ENCODE data around the gene URI1. TPM values are rescaled to one million over a fixed set of nuclear protein-coding genes. Genes with fewer than 3 reads are reported as not detected.
"Not testable (repeated sequence)": the region's sequence is repeated elsewhere in the genome, so short reads cannot be mapped to it uniquely, and the experiment has no call there.

URI1 gene
- total and polyA plus RNA-seq, 2 donors = 51.4 to 59.6 TPM

- H3K4me3 ChIP-seq (ENCODE audit: low read length in 2 of 2); H3K4me1 ChIP-seq (ENCODE audit: control insufficient read depth in 2 of 2, insufficient read depth in 2 of 2, low read length in 2 of 2); H3K9me3 ChIP-seq (ENCODE audit: control insufficient read depth in 2 of 2, insufficient read depth in 1 of 2, low read length in 1 of 2); H3K27me3 ChIP-seq (ENCODE audit: control insufficient read depth in 2 of 2, insufficient read depth in 1 of 2, low read length in 1 of 2); H3K27ac ChIP-seq (ENCODE audit: low read depth in 1 of 2, low read length in 1 of 2); H3K36me3 ChIP-seq (ENCODE audit: control insufficient read depth in 2 of 2, insufficient read depth in 2 of 2, low read length in 1 of 2); DNase-seq (ENCODE audit: low read depth in 6 of 9, low spot score in 9 of 9): not testable (repeated sequence)
- 88% methylated on average over 2 of the region's 2 CpGs for WGBS
Measured at GRCh38 chr19:29915832-29916231, 26.2 kb upstream of the URI1 start.

- Histone ChIP-seq H3K4me1 (ENCODE audit: control insufficient read depth in 2 of 2, insufficient read depth in 2 of 2, low read length in 2 of 2) (no peaks in the 10 kb centered on the region), H3K36me3 (ENCODE audit: control insufficient read depth in 2 of 2, insufficient read depth in 2 of 2, low read length in 1 of 2) (no peaks in the 10 kb centered on the region), H3K9me3 (ENCODE audit: control insufficient read depth in 2 of 2, insufficient read depth in 1 of 2, low read length in 1 of 2) (no peaks in the 10 kb centered on the region), H3K27ac (ENCODE audit: low read depth in 1 of 2, low read length in 1 of 2) (no peak overlapping the region), H3K4me3 (ENCODE audit: low read length in 2 of 2) (no peak overlapping the region), H3K27me3 (ENCODE audit: control insufficient read depth in 2 of 2, insufficient read depth in 1 of 2, low read length in 1 of 2) (no peaks in the 10 kb centered on the region)
- no peak for DNase-seq (ENCODE audit: low read depth in 6 of 9, low spot score in 9 of 9)
- WGBS = 94% methylated on average over 7 of the region's 7 CpGs
Measured at GRCh38 chr19:29917911-29918310, 24.1 kb upstream of the URI1 start.

- DNase-seq (ENCODE audit: low read depth in 6 of 9, low spot score in 9 of 9) = no peak
- Histone ChIP-seq H3K4me3 (ENCODE audit: low read length in 2 of 2) (no peak overlapping the region), H3K27ac (ENCODE audit: low read depth in 1 of 2, low read length in 1 of 2) (no peak overlapping the region), H3K36me3 (ENCODE audit: control insufficient read depth in 2 of 2, insufficient read depth in 2 of 2, low read length in 1 of 2) (no peaks in the 10 kb centered on the region), H3K4me1 (ENCODE audit: control insufficient read depth in 2 of 2, insufficient read depth in 2 of 2, low read length in 2 of 2) (no peaks in the 10 kb centered on the region), H3K9me3 (ENCODE audit: control insufficient read depth in 2 of 2, insufficient read depth in 1 of 2, low read length in 1 of 2) (no peaks in the 10 kb centered on the region), H3K27me3 (ENCODE audit: control insufficient read depth in 2 of 2, insufficient read depth in 1 of 2, low read length in 1 of 2) (no peaks in the 10 kb centered on the region)
- 97% methylated on average over 6 of the region's 6 CpGs for WGBS
Measured at GRCh38 chr19:29918891-29919290, 23.1 kb upstream of the URI1 start.

GRCh38 chr19:29922972-29923371 lies 19.1 kb upstream of the URI1 start:
- no peak for DNase-seq (ENCODE audit: low read depth in 6 of 9, low spot score in 9 of 9)
- H3K4me1 ChIP-seq (ENCODE audit: control insufficient read depth in 2 of 2, insufficient read depth in 2 of 2, low read length in 2 of 2) = no peaks in the 10 kb centered on the region
- H3K27ac ChIP-seq (ENCODE audit: low read depth in 1 of 2, low read length in 1 of 2) = no peak overlapping the region
- no peaks in the 10 kb centered on the region for H3K36me3 ChIP-seq (ENCODE audit: control insufficient read depth in 2 of 2, insufficient read depth in 2 of 2, low read length in 1 of 2)
- WGBS = over 99% methylated on average over 4 of the region's 4 CpGs
- no peak overlapping the region for H3K4me3 ChIP-seq (ENCODE audit: low read length in 2 of 2)
- H3K9me3 ChIP-seq (ENCODE audit: control insufficient read depth in 2 of 2, insufficient read depth in 1 of 2, low read length in 1 of 2) = no peaks in the 10 kb centered on the region
- H3K27me3 ChIP-seq (ENCODE audit: control insufficient read depth in 2 of 2, insufficient read depth in 1 of 2, low read length in 1 of 2) = no peaks in the 10 kb centered on the region

GRCh38 chr19:29923653-29924052 lies 18.4 kb upstream of the URI1 start:
- Histone ChIP-seq H3K27ac (ENCODE audit: low read depth in 1 of 2, low read length in 1 of 2) (no peak overlapping the region), H3K36me3 (ENCODE audit: control insufficient read depth in 2 of 2, insufficient read depth in 2 of 2, low read length in 1 of 2) (no peaks in the 10 kb centered on the region), H3K9me3 (ENCODE audit: control insufficient read depth in 2 of 2, insufficient read depth in 1 of 2, low read length in 1 of 2) (no peaks in the 10 kb centered on the region), H3K4me1 (ENCODE audit: control insufficient read depth in 2 of 2, insufficient read depth in 2 of 2, low read length in 2 of 2) (peaks cover 0 to 3% of the 10 kb centered on the region in 2 donors), H3K27me3 (ENCODE audit: control insufficient read depth in 2 of 2, insufficient read depth in 1 of 2, low read length in 1 of 2) (no peaks in the 10 kb centered on the region), H3K4me3 (ENCODE audit: low read length in 2 of 2) (no peak overlapping the region)
- DNase-seq (ENCODE audit: low read depth in 6 of 9, low spot score in 9 of 9) = no peak
- 91% methylated on average over 4 of the region's 4 CpGs for WGBS

GRCh38 chr19:29926031-29926430 lies 16.0 kb upstream of the URI1 start:
- Histone ChIP-seq H3K4me3 (ENCODE audit: low read length in 2 of 2) (no peak overlapping the region), H3K36me3 (ENCODE audit: control insufficient read depth in 2 of 2, insufficient read depth in 2 of 2, low read length in 1 of 2) (no peaks in the 10 kb centered on the region), H3K27me3 (ENCODE audit: control insufficient read depth in 2 of 2, insufficient read depth in 1 of 2, low read length in 1 of 2) (no peaks in the 10 kb centered on the region), H3K9me3 (ENCODE audit: control insufficient read depth in 2 of 2, insufficient read depth in 1 of 2, low read length in 1 of 2) (no peaks in the 10 kb centered on the region), H3K27ac (ENCODE audit: low read depth in 1 of 2, low read length in 1 of 2) (no peak overlapping the region), H3K4me1 (ENCODE audit: control insufficient read depth in 2 of 2, insufficient read depth in 2 of 2, low read length in 2 of 2) (peaks cover 0 to 3% of the 10 kb centered on the region in 2 donors)
- WGBS = 67% methylated on average over 1 of the region's 1 CpG
- no peak for DNase-seq (ENCODE audit: low read depth in 6 of 9, low spot score in 9 of 9)

GRCh38 chr19:29926801-29927200 lies 15.2 kb upstream of the URI1 start:
- Histone ChIP-seq H3K36me3 (ENCODE audit: control insufficient read depth in 2 of 2, insufficient read depth in 2 of 2, low read length in 1 of 2) (no peaks in the 10 kb centered on the region), H3K4me1 (ENCODE audit: control insufficient read depth in 2 of 2, insufficient read depth in 2 of 2, low read length in 2 of 2) (peaks cover 0 to 3% of the 10 kb centered on the region in 2 donors), H3K4me3 (ENCODE audit: low read length in 2 of 2) (no peak overlapping the region), H3K27me3 (ENCODE audit: control insufficient read depth in 2 of 2, insufficient read depth in 1 of 2, low read length in 1 of 2) (no peaks in the 10 kb centered on the region), H3K9me3 (ENCODE audit: control insufficient read depth in 2 of 2, insufficient read depth in 1 of 2, low read length in 1 of 2) (no peaks in the 10 kb centered on the region), H3K27ac (ENCODE audit: low read depth in 1 of 2, low read length in 1 of 2) (no peak overlapping the region)
- WGBS = 95% methylated on average over 5 of the region's 5 CpGs
- no peak for DNase-seq (ENCODE audit: low read depth in 6 of 9, low spot score in 9 of 9)

- peak in 2 of 9 donors; percentile 26 to 43 for DNase-seq (ENCODE audit: low read depth in 6 of 9, low spot score in 9 of 9)
- H3K4me3 ChIP-seq (ENCODE audit: low read length in 2 of 2) = no peak overlapping the region
- no peaks in the 10 kb centered on the region for H3K9me3 ChIP-seq (ENCODE audit: control insufficient read depth in 2 of 2, insufficient read depth in 1 of 2, low read length in 1 of 2)
- no peak overlapping the region for H3K27ac ChIP-seq (ENCODE audit: low read depth in 1 of 2, low read length in 1 of 2)
- no peaks in the 10 kb centered on the region for H3K36me3 ChIP-seq (ENCODE audit: control insufficient read depth in 2 of 2, insufficient read depth in 2 of 2, low read length in 1 of 2)
- 86% methylated on average over 14 of the region's 14 CpGs for WGBS
- H3K27me3 ChIP-seq (ENCODE audit: control insufficient read depth in 2 of 2, insufficient read depth in 1 of 2, low read length in 1 of 2) = no peaks in the 10 kb centered on the region
- peaks cover 0 to 3% of the 10 kb centered on the region in 2 donors for H3K4me1 ChIP-seq (ENCODE audit: control insufficient read depth in 2 of 2, insufficient read depth in 2 of 2, low read length in 2 of 2)
Measured at GRCh38 chr19:29927944-29928625, 14.0 kb upstream of the URI1 start.

GRCh38 chr19:29928831-29929230 lies 13.2 kb upstream of the URI1 start:
- Histone ChIP-seq H3K4me3 (ENCODE audit: low read length in 2 of 2) (no peak overlapping the region), H3K27ac (ENCODE audit: low read depth in 1 of 2, low read length in 1 of 2) (no peak overlapping the region), H3K36me3 (ENCODE audit: control insufficient read depth in 2 of 2, insufficient read depth in 2 of 2, low read length in 1 of 2) (no peaks in the 10 kb centered on the region), H3K4me1 (ENCODE audit: control insufficient read depth in 2 of 2, insufficient read depth in 2 of 2, low read length in 2 of 2) (peaks cover 0 to 3% of the 10 kb centered on the region in 2 donors), H3K9me3 (ENCODE audit: control insufficient read depth in 2 of 2, insufficient read depth in 1 of 2, low read length in 1 of 2) (no peaks in the 10 kb centered on the region), H3K27me3 (ENCODE audit: control insufficient read depth in 2 of 2, insufficient read depth in 1 of 2, low read length in 1 of 2) (no peaks in the 10 kb centered on the region)
- WGBS = 97% methylated on average over 1 of the region's 1 CpG
- DNase-seq (ENCODE audit: low read depth in 6 of 9, low spot score in 9 of 9) = no peak

Measured in thymus (tissue), 11 donors.